ENCODE data around the gene SLC4A1AP.

DNA sequence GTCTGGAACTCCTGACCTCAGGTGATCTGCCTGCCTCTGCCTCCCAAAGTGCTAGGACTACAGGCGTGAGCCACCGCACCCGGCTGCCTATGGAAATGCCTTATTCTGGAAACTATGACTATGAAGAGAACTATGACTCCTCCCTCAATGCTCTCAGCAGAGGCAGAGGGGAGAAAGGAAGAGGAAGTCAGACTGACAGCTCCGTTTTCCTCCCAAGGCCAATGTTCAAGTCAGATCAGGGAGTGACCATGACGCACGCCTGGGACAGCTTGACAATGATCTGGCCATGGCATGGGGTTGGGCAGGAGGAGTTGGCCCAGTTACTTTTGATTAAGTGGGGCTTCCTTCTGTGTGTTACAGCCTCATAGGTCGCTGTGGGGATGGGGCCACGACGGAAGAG is 63.6 kb downstream of the SLC4A1AP start:
- TF ChIP-seq POLR2A (IDR thresholded peaks at IDR 0.05; ENCODE audit: low read depth, low read length), result no peak
- TF ChIP-seq TAF1 (IDR thresholded peaks at IDR 0.05; ENCODE audit: borderline replicate concordance, low read depth, low read length), result no peak

Measured in GM12892 (cell line).